ENCODE measurements around the gene MAP3K5. TPM values are rescaled to one million over a fixed set of nuclear protein-coding genes. Genes with fewer than 3 reads are reported as not detected.
"Not testable (repeated sequence)": the region's sequence is repeated elsewhere in the genome, so short reads cannot be mapped to it uniquely, and the experiment has no call there.

Gene MAP3K5
- polyA plus RNA-seq, 3 donors = 9.6 to 12.0 (median 11.1) TPM

GRCh38 chr6:136789440-136789839, 2.8 kb downstream of the MAP3K5 start:
- not testable (repeated sequence) for H3K9ac ChIP-seq (ENCODE audit: insufficient read depth, low read length, poor library complexity, severe bottlenecking); H3K9me3 ChIP-seq (replicated peaks in 1 of 2; ENCODE audit: control insufficient read depth in 1 of 2, insufficient read depth in 1 of 2, low read length in 2 of 2); H3K27me3 Mint-ChIP-seq (ENCODE audit: low read depth in 3 of 3); H2AFZ ChIP-seq (ENCODE audit: insufficient read depth, low read depth, low read length, poor library complexity, severe bottlenecking); H3K9me3 Mint-ChIP-seq; H3K36me3 ChIP-seq (replicated peaks in 1 of 2; ENCODE audit: control insufficient read depth in 1 of 2, insufficient read depth in 2 of 2, low read length in 2 of 2); H3K27me3 ChIP-seq (ENCODE audit: control insufficient read depth in 2 of 2, insufficient read depth in 2 of 2, low read length in 2 of 2); DNase-seq
- Histone ChIP-seq H3K4me1 (ENCODE audit: control insufficient read depth in 1 of 2, insufficient read depth in 2 of 2, low read length in 2 of 2) (peaks cover 67 to 77% of the 10 kb centered on the region in 2 donors), H3K4me2 (replicated peaks; ENCODE audit: extremely low read depth, low read length, poor library complexity, severe bottlenecking) (peak overlapping the region; percentile 84), H3K27ac (ENCODE audit: low read depth in 1 of 2, low read length in 2 of 2) (peak overlapping the region; percentile 28 to 83), H3K79me2 (ENCODE audit: insufficient read depth, low read length) (peaks cover 80% of the 10 kb centered on the region), H4K20me1 (ENCODE audit: insufficient read depth, low read length) (peaks cover 54% of the 10 kb centered on the region), H3K4me3 (replicated peaks in 1 of 3; ENCODE audit: low read depth in 2 of 3, low read length in 3 of 3) (peak overlapping the region in 1 of 3 experiments; percentile 91)
- WGBS (ENCODE audit: insufficient coverage) = 100% methylated on average over 1 of the region's 3 CpGs
- peaks cover 8 to 12% of the 10 kb centered on the region in 2 donors for H3K36me3 Mint-ChIP-seq
- H3K27ac Mint-ChIP-seq = peak overlapping the region; percentile 57 to 95 (median 92)
- H3K4me3 Mint-ChIP-seq = peak overlapping the region; percentile 39 to 82
- intact Hi-C loops (cut with micrococcal nuclease) = loop anchor here in 1 of 2 donors (10.0 kb wide), 2 partner anchors 445 to 505 kb away; partner anchors contain the start of gene BCLAF1
- peaks cover 71% of the 10 kb centered on the region for H3K4me1 Mint-ChIP-seq

- no peak for TF ChIP-seq CTCF (IDR thresholded peaks at IDR 0.05)
- H3K27ac Mint-ChIP-seq = peak overlapping the region; percentile 87 to 95 (median 94)
- Histone ChIP-seq H3K79me2 (ENCODE audit: insufficient read depth, low read length) (peaks cover 89% of the 10 kb centered on the region), H3K27ac (ENCODE audit: low read depth in 1 of 2, low read length in 2 of 2) (peak overlapping the region; percentile 81 to 83), H3K9me3 (replicated peaks in 1 of 2; ENCODE audit: control insufficient read depth in 1 of 2, insufficient read depth in 1 of 2, low read length in 2 of 2) (no peaks in the 10 kb centered on the region), H3K4me1 (ENCODE audit: control insufficient read depth in 1 of 2, insufficient read depth in 2 of 2, low read length in 2 of 2) (peaks cover 72 to 81% of the 10 kb centered on the region in 2 donors), H3K36me3 (replicated peaks in 1 of 2; ENCODE audit: control insufficient read depth in 1 of 2, insufficient read depth in 2 of 2, low read length in 2 of 2) (peaks cover 0 to 9% of the 10 kb centered on the region in 2 donors), H3K4me2 (replicated peaks; ENCODE audit: extremely low read depth, low read length, poor library complexity, severe bottlenecking) (peak overlapping the region; percentile 89), H3K27me3 (ENCODE audit: control insufficient read depth in 2 of 2, insufficient read depth in 2 of 2, low read length in 2 of 2) (no peaks in the 10 kb centered on the region), H2AFZ (ENCODE audit: insufficient read depth, low read depth, low read length, poor library complexity, severe bottlenecking) (no peak overlapping the region), H3K9ac (ENCODE audit: insufficient read depth, low read length, poor library complexity, severe bottlenecking) (no peak overlapping the region), H3K4me3 (replicated peaks in 1 of 3; ENCODE audit: low read depth in 2 of 3, low read length in 3 of 3) (peak overlapping the region in 1 of 3 experiments; percentile 91), H4K20me1 (ENCODE audit: insufficient read depth, low read length) (peaks cover 54% of the 10 kb centered on the region)
- intact Hi-C loops (cut with micrococcal nuclease) = loop anchor here in 1 of 2 donors (10.0 kb wide), 2 partner anchors 447 to 503 kb away; partner anchors contain the start of gene BCLAF1
- WGBS (ENCODE audit: insufficient coverage) = 70% methylated on average over 2 of the region's 7 CpGs
- H3K36me3 Mint-ChIP-seq = peaks cover 8 to 16% of the 10 kb centered on the region in 2 donors
- DNase-seq = peak; percentile 49 to 78 (median 76)
- H3K9me3 Mint-ChIP-seq = peaks cover 0 to 2% (median 0%) of the 10 kb centered on the region in 7 donors
- H3K4me3 Mint-ChIP-seq = peak overlapping the region in 1 of 2 donors; percentile 62
- peaks cover 75% of the 10 kb centered on the region for H3K4me1 Mint-ChIP-seq
- H3K27me3 Mint-ChIP-seq (ENCODE audit: low read depth in 3 of 3) = peaks cover 0 to 2% (median 2%) of the 10 kb centered on the region in 3 donors
Measured at GRCh38 chr6:136788069-136788902, 4.0 kb downstream of the MAP3K5 start.

Measured in CD14-positive monocyte (primary cell).